Measurements from ENCODE around the gene ANKIB1.
"Not testable (repeated sequence)": the region's sequence is repeated elsewhere in the genome, so short reads cannot be mapped to it uniquely, and the experiment has no call there.

ANKIB1 gene

DNA sequence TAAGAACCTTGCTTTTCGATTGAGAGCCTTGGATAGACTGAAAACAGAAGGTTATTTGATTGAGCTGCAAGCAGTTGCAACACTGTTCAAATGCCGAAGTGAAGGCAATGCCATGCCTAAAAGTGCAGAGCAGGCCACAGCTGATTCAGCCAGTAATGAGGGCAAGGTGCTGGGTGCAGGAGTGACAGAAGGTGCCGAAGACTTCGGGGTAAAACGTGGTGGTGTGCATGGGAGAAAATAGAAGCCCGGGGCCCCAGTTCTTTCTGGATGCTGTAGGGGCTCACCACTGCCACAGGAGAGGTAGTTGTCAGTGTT, 157.9 kb downstream of the ANKIB1 start:
- no peak for DNase-seq (ENCODE audit: low read depth in 3 of 3)

DNA sequence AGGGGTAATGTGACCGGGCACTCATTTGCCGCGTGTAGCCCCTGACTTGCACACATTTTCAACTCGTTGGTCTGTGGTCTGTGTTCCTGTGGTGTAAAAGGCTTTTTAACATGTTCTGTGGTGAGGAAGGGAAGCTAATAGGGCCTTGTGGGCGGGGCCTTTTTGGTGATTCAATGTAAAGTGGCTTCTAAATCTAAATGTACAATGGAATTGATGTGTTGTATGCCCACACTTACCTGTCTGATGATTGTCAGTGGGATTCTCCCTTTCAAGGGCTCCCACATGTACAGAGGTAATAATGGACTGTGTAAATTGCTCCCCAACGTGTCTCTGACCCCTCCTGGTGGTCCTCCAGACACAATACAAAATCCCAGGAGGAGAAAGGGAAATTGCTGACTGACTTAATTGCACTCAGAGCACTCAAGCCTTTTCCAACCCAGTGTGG, 158.4 kb downstream of the ANKIB1 start:
- DNase-seq (ENCODE audit: low read depth in 3 of 3), result peak in 1 of 3 experiments; percentile 25

DNA sequence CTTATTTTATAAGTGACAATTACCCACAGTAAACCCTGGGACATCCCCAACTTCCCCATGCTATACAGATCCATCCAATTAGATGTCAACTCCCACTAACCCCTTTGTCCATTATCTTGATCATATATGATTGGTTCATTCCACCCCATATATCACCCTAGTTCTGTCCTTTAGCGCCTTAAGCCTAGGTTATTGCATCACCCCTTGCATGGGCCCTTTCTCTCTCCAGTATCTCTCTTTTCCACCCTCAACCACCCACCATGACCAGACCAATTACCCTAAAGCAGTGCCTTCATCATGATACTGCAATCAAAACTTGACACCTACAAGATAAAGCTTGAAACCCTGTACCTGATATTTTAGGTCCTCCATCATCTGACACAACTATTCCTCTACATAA, 163.6 kb downstream of the ANKIB1 start:
- DNase-seq (ENCODE audit: low read depth in 3 of 3), result no peak

- DNase-seq (ENCODE audit: low read depth in 3 of 3), result not testable (repeated sequence)
Observed at GRCh38 chr7:92410162-92410561, 164.4 kb downstream of the ANKIB1 start.

DNA sequence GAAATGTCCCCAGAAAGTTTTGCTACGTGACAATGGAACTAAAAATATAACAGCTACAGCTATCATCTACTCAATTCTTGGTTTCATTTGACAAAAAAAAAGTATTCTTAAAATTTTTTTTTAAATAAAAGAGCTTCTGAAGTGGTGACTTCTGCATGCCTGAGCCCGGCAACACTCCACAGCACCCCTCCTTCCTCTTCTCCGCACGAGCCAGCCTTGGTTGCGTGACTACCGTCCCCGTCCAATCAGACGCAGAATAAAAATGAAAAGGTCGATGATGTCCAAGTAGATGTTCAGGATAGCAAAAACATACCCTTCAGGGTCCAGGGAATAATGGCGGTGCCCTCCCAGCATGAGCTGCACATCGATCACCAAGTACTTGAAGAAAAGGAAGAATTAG, 167.0 kb downstream of the ANKIB1 start:
- no peak for DNase-seq (ENCODE audit: low read depth in 3 of 3)

DNA sequence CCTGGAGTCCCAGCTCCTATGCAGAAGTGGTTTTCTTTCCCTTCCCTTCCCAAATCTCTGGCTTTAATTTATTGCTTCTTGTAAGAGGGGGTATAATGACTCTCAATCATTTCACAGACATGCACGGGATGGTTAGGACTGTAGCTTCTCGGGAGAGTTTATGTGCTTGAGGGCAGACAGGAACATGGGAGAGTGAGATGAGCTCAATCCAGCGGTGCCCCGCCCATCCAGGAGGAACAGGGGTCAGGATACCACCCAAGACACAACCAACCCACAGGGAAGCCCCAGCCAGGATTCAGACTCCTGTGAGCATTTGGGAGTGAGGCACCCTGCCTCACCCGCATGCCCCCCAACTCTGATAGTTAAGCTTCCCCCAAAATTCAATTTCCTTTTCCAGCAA, 167.8 kb downstream of the ANKIB1 start:
- DNase-seq (ENCODE audit: low read depth in 3 of 3), result no peak

- no peak for DNase-seq (ENCODE audit: low read depth in 3 of 3)
Observed at GRCh38 chr7:92415225-92415624, 169.5 kb downstream of the ANKIB1 start.

DNA sequence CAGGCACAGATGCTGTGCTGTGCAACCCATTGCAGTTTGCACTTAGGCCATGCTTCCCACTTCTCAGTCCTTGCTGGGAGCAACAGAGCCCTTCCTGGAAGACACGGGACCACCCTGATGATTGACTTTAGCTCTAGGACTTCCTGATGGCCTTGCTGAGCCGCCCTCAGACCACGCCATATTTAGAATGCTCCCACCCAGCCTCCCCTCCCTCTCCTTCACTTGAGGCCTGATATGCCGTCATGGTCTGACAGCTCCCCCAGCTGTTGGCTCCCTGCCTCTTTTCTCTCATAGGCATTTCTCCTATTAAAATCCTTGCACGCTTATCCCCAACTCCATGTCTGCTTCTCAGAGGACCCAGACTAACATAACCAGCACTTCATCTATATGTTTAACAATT, 172.1 kb downstream of the ANKIB1 start:
- no peak for DNase-seq (ENCODE audit: low read depth in 3 of 3)

DNA sequence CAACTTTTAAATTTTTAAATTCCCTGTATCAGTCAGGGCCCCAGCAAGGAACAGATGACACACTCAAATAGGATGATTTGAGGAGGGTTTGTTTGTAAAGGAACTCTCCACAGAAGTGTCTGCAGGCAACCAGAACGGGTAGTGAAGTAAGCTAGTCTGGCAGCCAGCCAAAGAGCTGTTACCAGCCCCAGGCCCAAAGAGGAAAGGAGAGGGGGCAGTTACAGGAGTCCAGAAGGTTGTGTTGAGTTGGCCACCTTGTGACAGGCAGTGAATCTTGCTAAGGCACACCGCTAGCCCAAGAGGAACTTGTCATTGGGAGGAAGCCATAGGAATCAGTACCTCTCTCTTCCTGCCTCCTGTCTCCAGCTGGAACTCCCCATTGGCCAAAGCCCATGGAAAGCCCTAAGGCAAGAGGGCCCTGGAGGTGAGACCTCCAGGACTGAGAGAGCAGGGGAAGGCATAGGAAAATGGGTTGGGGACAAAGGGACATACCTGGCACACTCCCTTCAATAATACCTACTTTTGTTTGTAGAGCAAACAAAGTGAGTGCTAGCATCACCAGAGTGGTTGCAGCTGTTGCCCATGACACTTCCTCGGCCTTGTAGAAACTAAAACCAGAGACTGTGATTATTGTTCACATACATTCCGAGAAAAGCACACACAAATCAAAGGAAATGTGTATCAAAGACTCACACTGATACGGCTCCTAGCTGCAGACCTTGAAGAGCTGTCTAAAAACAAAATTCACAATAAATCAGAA, 176.1 kb downstream of the ANKIB1 start:
- DNase-seq (ENCODE audit: low read depth in 3 of 3), result no peak

GRCh38 chr7:92422926-92423325, 177.2 kb downstream of the ANKIB1 start:
- no peak for DNase-seq (ENCODE audit: low read depth in 3 of 3)

- no peak for DNase-seq (ENCODE audit: low read depth in 3 of 3)
Observed at GRCh38 chr7:92423710-92424131, 177.9 kb downstream of the ANKIB1 start.

GRCh38 chr7:92425311-92425947, 179.7 kb downstream of the ANKIB1 start:
- no peak for DNase-seq (ENCODE audit: low read depth in 3 of 3)

GRCh38 chr7:92427193-92427592, 181.4 kb downstream of the ANKIB1 start:
- DNase-seq (ENCODE audit: low read depth in 3 of 3), result no peak

GRCh38 chr7:92432299-92432946, 186.6 kb downstream of the ANKIB1 start:
- no peak for DNase-seq (ENCODE audit: low read depth in 3 of 3)

DNA sequence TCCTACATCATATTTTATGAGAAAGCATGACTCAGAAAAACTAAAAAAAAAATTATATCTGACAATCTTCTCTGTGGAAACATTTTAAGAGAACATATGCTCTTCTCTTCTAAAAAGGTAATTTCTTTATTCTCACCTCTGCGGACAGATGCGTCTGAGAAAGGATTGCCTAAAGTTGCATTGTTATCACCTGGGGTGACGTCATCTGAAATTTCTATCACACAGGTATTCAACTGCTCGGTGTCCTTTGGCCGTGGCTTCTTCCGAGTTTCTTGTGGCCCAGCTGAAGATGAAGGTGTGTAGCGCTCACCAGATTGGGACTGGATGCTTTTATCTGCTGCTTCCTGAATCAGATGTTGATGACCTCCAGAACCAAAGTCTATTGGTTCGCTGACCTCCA, 187.2 kb downstream of the ANKIB1 start:
- DNase-seq (ENCODE audit: low read depth in 3 of 3), result no peak

DNA sequence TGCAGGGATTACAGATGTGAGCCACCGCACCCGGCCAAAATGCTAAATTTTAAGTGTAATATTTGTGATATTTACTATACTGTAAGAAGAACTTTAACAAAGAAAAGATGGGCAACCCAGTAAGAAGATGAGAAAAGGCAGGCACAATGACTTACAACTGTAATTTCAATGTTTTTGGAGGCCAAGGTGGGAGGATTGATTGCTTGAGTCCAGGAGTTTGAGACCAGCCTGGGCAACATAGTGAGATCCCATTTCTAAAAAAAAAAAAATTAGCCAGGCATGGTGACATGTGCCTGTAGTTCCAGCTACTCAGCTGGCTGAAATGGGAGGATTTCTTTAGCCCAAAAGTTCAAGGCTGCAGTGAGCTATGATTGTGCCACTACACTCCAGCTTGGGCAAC, 189.8 kb downstream of the ANKIB1 start:
- DNase-seq (ENCODE audit: low read depth in 3 of 3), result no peak

GRCh38 chr7:92436612-92437445, 191.1 kb downstream of the ANKIB1 start:
- no peak for DNase-seq (ENCODE audit: low read depth in 3 of 3)

GRCh38 chr7:92437956-92438491, 192.2 kb downstream of the ANKIB1 start:
- DNase-seq (ENCODE audit: low read depth in 3 of 3), result no peak

GRCh38 chr7:92442720-92443119, 196.9 kb downstream of the ANKIB1 start:
- not testable (repeated sequence) for DNase-seq (ENCODE audit: low read depth in 3 of 3)

GRCh38 chr7:92446869-92447344, 201.1 kb downstream of the ANKIB1 start:
- DNase-seq (ENCODE audit: low read depth in 3 of 3), result no peak

- peak; percentile 65 to 76 (median 69) for DNase-seq (ENCODE audit: low read depth in 3 of 3)
Observed at GRCh38 chr7:92447345-92448204, 201.8 kb downstream of the ANKIB1 start, which contains the start of gene GATAD1. Gene GATAD1, plus strand, starts transcription at chr7:92447482. Its CDS starts 248 bp downstream, at chr7:92447730.
